Measurements from ENCODE around the gene NME2.

- no peak for TF ChIP-seq CTCF (conservative IDR thresholded peaks at IDR 0.05)
- TF ChIP-seq EZH2 (IDR thresholded peaks at IDR 0.05; ENCODE audit: low read depth), result no peak
Measured at GRCh38 chr17:51118330-51119195, 47.6 kb upstream of the NME2 start.
